ENCODE data around the gene PRDM12. TPM values are rescaled to one million over a fixed set of nuclear protein-coding genes. Genes with fewer than 3 reads are reported as not detected.

The PRDM12 gene
- total RNA-seq (not detected), polyA plus RNA-seq (ENCODE audit: insufficient read depth in 1 of 8, insufficient read length in 8 of 8, low replicate concordance in 1 of 8) (not detected)
- long read RNA-seq, donor 1, result 0 reads
- long read RNA-seq, donor 2, result 0 reads
- long read RNA-seq, donor 3, result 0 reads
- long read RNA-seq, donor 4, result 0 reads
- long read RNA-seq, donor 5, result 0 reads
- long read RNA-seq, donor 6, result 0 reads
- long read RNA-seq, donor 7, result 0 reads
- long read RNA-seq, donor 8, result 0 reads
- long read RNA-seq, donor 9, result 0 reads
- long read RNA-seq, donor 10, result 0 reads
- long read RNA-seq, donor 11, result 0 reads

- no peak for DNase-seq
- WGBS (ENCODE audit: insufficient coverage), result under 1% methylated on average over 60 of the region's 76 CpGs
- Histone ChIP-seq H3K9me3 (replicated peaks; ENCODE audit: control insufficient read depth, low read depth, low read length) (no peaks in the 10 kb centered on the region), H3K27me3 (ENCODE audit: control insufficient read depth, insufficient read depth, low read length) (peaks cover 94% of the 10 kb centered on the region), H3K36me3 (ENCODE audit: control insufficient read depth, insufficient read depth, low read length) (no peaks in the 10 kb centered on the region), H3K27ac (ENCODE audit: low read length) (no peak within 1 kb of the TSS), H3K4me3 (ENCODE audit: low read length) (no peak within 1 kb of the TSS), H3K4me1 (ENCODE audit: control insufficient read depth, insufficient read depth, low read length) (peaks cover 57% of the 10 kb centered on the region)
Observed at GRCh38 chr9:130664251-130665028, at the start of gene PRDM12. TSS of gene PRDM12 (plus strand) at chr9:130664594. CDS start at chr9:130664654, 60 bp downstream.

DNA sequence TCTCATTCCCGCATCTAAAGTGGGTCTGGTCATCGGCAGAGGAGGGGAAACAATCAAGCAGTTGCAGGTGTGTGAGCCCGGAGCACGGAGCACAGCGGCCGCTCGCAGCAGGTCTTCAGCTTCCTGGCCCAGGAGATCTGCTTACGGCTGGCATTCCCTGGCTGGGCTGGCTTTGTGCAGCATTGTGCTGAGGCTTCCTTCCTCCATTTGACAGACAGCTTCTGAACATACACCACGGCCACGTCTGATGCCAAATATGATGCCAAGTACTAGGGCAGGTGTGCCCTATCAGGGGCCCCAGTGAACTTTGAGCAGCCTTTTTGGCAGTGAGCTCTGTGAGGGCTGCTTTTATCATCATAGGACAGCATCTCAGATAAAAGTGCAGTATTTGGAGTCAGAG lies 47.9 kb upstream of the PRDM12 start:
- Histone ChIP-seq H3K4me3 (ENCODE audit: low read length) (no peak overlapping the region), H3K36me3 (ENCODE audit: control insufficient read depth, insufficient read depth, low read length) (peaks cover 84% of the 10 kb centered on the region), H3K27ac (ENCODE audit: low read length) (no peak overlapping the region), H3K9me3 (replicated peaks; ENCODE audit: control insufficient read depth, low read depth, low read length) (no peaks in the 10 kb centered on the region), H3K4me1 (ENCODE audit: control insufficient read depth, insufficient read depth, low read length) (peaks cover 11% of the 10 kb centered on the region), H3K27me3 (ENCODE audit: control insufficient read depth, insufficient read depth, low read length) (no peaks in the 10 kb centered on the region)
- 75% methylated on average over 10 of the region's 10 CpGs for WGBS (ENCODE audit: insufficient coverage)
- no peak for DNase-seq

DNA sequence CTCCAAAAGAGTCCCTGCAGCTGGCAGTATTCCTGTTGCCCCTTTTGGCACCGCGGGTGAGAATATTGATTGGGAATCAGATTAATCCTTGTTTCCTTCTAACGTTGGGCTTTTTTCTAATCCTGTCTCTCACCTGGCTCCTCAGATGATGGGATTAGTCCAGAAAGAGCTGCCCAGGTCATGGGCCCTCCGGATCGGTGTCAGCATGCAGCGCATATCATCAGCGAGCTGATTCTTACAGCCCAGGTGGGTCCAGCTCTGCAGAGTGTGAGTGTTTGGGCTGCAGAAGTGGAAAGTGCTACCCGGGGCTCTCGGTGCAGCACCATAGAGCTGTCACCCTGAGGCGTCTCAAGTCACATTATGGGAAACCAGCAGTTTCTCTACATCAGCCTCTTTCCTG lies 40.9 kb upstream of the PRDM12 start:
- no peak for DNase-seq
- no peak overlapping the region for H3K4me3 ChIP-seq (ENCODE audit: low read length)
- H3K27ac ChIP-seq (ENCODE audit: low read length), result no peak overlapping the region
- H3K36me3 ChIP-seq (ENCODE audit: control insufficient read depth, insufficient read depth, low read length), result peaks cover 87% of the 10 kb centered on the region
- 100% methylated on average over 7 of the region's 10 CpGs for WGBS (ENCODE audit: insufficient coverage)
- no peaks in the 10 kb centered on the region for H3K9me3 ChIP-seq (replicated peaks; ENCODE audit: control insufficient read depth, low read depth, low read length)
- H3K4me1 ChIP-seq (ENCODE audit: control insufficient read depth, insufficient read depth, low read length), result no peaks in the 10 kb centered on the region
- no peaks in the 10 kb centered on the region for H3K27me3 ChIP-seq (ENCODE audit: control insufficient read depth, insufficient read depth, low read length)

DNA sequence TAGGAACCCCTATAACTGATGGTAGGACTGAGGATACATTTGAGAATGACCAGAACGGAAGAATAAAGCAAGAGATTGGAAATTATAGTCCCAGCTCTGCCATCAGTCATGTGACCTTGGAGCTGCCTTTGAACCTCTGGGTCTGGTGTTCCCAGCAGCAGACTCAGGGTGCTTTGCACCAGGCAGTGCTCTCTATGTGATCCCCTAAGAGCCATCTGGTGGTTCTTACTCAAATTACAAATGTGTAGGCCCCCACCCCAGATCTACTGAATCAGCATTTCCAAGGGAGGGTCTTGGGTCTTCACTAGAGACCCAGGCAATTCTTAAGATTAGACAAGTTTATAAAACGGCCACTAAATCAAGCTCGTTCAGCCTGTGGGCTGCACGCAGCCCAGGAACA lies 40.2 kb upstream of the PRDM12 start:
- Histone ChIP-seq H3K27me3 (ENCODE audit: control insufficient read depth, insufficient read depth, low read length) (no peaks in the 10 kb centered on the region), H3K9me3 (replicated peaks; ENCODE audit: control insufficient read depth, low read depth, low read length) (no peaks in the 10 kb centered on the region), H3K4me1 (ENCODE audit: control insufficient read depth, insufficient read depth, low read length) (no peaks in the 10 kb centered on the region), H3K4me3 (ENCODE audit: low read length) (no peak overlapping the region), H3K27ac (ENCODE audit: low read length) (no peak overlapping the region), H3K36me3 (ENCODE audit: control insufficient read depth, insufficient read depth, low read length) (peaks cover 86% of the 10 kb centered on the region)
- WGBS (ENCODE audit: insufficient coverage), result 86% methylated on average over 1 of the region's 4 CpGs
- no peak for DNase-seq

DNA sequence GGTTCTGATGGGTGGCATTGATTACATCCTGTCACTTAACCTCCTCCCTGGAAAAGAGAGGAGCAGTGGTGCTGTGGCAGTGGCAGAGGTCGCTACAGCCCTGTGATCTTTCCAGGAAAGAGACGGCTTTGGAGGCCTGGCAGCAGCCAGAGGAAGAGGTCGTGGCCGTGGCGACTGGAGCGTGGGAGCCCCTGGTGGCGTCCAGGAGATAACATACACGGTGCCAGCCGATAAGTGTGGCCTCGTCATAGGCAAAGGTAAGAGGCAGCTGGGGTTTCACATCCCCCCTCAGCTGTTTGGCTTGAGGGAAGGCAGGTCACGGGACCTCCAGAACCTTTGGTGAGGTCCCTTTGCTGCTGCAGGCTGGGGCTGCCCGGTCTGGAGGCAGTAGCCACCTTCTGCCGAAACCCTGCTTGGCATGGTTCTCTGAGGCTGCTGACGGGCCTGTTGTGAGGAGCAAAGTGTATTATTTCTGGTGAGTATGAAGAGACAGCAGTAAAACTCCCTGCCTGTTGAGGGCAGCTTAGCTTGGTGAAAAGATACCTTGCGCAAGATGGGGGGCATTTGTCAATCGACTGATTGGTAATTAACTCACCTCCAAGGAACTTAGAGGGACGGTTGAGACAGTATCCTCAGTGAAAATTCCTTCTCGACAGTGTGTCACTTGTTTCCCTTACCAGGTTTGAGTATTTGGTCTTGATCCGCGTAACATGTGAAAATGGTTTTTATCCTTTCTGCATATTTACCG lies 38.0 kb upstream of the PRDM12 start:
- H3K27ac ChIP-seq (ENCODE audit: low read length), result no peak overlapping the region
- 75% methylated on average over 12 of the region's 21 CpGs for WGBS (ENCODE audit: insufficient coverage)
- H3K4me3 ChIP-seq (ENCODE audit: low read length), result no peak overlapping the region
- DNase-seq, result no peak
- no peaks in the 10 kb centered on the region for H3K4me1 ChIP-seq (ENCODE audit: control insufficient read depth, insufficient read depth, low read length)
- no peaks in the 10 kb centered on the region for H3K9me3 ChIP-seq (replicated peaks; ENCODE audit: control insufficient read depth, low read depth, low read length)
- peaks cover 87% of the 10 kb centered on the region for H3K36me3 ChIP-seq (ENCODE audit: control insufficient read depth, insufficient read depth, low read length)
- no peaks in the 10 kb centered on the region for H3K27me3 ChIP-seq (ENCODE audit: control insufficient read depth, insufficient read depth, low read length)

DNA sequence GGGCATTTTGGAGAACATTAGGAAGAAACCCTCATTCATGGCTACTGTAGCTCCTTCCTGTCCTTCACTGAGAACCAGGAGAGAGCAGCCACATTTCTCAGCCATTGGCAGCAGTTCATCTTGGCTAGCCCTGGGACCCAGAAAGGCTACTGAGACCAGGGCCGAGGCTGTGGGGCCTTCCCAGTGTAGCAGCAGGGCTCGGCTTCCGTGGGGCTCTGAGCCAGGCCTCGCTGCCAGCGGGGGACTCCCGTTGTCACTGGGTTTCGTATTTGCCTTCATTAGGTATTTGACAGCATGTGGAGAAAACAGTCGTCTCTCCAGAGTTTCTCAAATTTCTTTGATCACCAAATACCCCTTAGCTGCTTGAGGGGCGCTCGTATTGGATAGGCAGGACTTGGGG lies 37.3 kb upstream of the PRDM12 start:
- H3K4me3 ChIP-seq (ENCODE audit: low read length), result no peak overlapping the region
- H3K36me3 ChIP-seq (ENCODE audit: control insufficient read depth, insufficient read depth, low read length), result peaks cover 89% of the 10 kb centered on the region
- WGBS (ENCODE audit: insufficient coverage), result 72% methylated on average over 3 of the region's 10 CpGs
- H3K9me3 ChIP-seq (replicated peaks; ENCODE audit: control insufficient read depth, low read depth, low read length), result no peaks in the 10 kb centered on the region
- no peak for DNase-seq
- no peaks in the 10 kb centered on the region for H3K27me3 ChIP-seq (ENCODE audit: control insufficient read depth, insufficient read depth, low read length)
- H3K4me1 ChIP-seq (ENCODE audit: control insufficient read depth, insufficient read depth, low read length), result no peaks in the 10 kb centered on the region
- no peak overlapping the region for H3K27ac ChIP-seq (ENCODE audit: low read length)

DNA sequence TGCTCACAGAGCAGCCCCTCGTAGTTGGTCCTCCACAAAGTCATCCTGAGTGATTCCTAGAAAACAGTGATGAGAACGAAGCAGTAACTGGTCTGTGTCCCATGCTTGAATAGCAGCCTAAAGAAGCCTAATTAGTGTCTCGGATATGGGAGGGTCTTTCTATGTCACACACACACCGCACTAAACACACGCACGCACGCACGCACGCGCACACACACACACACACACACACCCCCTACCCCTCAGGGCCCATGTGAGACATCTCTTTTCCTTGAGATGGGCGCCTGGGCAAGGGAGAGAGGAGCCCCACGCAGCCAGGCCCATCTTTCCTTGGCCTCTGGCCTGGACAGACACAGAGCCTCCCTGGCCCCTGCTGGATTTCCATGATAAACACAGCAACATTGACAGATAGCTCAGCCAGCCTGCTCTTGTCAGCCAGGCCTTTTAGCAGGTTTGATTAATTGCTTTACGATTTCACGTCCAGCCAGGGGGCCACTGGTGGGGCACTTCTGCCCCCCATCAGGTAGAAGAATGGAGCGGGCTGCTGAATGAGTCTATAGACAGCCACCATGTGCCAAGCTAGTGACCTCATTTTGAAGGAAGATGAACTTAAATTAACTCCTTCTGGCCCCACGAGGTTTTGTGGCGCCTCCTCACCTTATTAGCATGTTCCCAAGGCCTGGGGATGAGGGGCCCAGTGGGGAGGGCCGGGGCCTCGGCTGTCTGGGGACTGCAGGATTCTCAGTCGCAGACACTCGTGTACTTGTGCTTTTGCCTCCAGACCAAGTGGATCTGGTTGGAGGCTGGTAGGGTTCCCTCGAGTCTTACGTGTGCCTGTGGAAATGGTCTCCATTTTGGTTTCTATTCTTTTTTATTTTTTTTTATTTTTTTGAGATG lies 36.2 kb upstream of the PRDM12 start:
- Histone ChIP-seq H3K27me3 (ENCODE audit: control insufficient read depth, insufficient read depth, low read length) (no peaks in the 10 kb centered on the region), H3K4me3 (ENCODE audit: low read length) (no peak overlapping the region), H3K36me3 (ENCODE audit: control insufficient read depth, insufficient read depth, low read length) (peaks cover 95% of the 10 kb centered on the region), H3K9me3 (replicated peaks; ENCODE audit: control insufficient read depth, low read depth, low read length) (no peaks in the 10 kb centered on the region), H3K4me1 (ENCODE audit: control insufficient read depth, insufficient read depth, low read length) (no peaks in the 10 kb centered on the region), H3K27ac (ENCODE audit: low read length) (no peak overlapping the region)
- no peak for DNase-seq
- 47% methylated on average over 8 of the region's 23 CpGs for WGBS (ENCODE audit: insufficient coverage)

DNA sequence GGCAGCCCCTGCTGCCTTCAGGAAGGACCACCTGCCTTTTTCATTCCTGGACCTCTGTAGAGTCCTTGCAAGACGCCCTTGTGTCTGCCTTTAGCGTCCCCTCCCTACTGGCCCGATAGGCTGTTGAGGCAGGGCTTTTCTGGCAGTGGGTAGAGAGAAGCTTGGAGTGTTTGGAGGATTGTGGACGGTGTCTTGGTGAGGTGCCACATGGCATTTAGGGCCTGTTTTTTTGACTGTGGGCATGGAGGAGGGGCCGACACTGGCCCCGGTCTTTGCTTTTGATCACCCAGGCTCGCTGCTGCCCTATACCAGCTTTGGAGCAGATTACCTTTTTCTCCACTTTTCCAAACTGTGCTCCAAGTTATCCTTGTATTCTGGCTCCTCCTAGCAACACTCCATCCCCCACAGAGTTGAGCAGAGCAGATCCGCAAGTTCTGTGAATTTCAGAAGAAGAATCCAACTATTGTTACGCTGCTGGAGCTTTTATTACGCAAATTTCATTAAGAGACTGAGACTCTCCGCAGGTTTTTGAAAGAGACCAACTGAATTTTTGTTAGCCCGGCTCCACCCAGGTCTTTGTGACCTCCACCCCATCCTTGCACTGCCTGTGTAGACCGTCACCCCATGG lies 34.8 kb upstream of the PRDM12 start:
- Histone ChIP-seq H3K4me1 (ENCODE audit: control insufficient read depth, insufficient read depth, low read length) (no peaks in the 10 kb centered on the region), H3K27me3 (ENCODE audit: control insufficient read depth, insufficient read depth, low read length) (no peaks in the 10 kb centered on the region), H3K36me3 (ENCODE audit: control insufficient read depth, insufficient read depth, low read length) (peaks cover 95% of the 10 kb centered on the region), H3K9me3 (replicated peaks; ENCODE audit: control insufficient read depth, low read depth, low read length) (no peaks in the 10 kb centered on the region), H3K27ac (ENCODE audit: low read length) (no peak overlapping the region), H3K4me3 (ENCODE audit: low read length) (no peak overlapping the region)
- DNase-seq, result peak; percentile 17
- 77% methylated on average over 7 of the region's 13 CpGs for WGBS (ENCODE audit: insufficient coverage)

GRCh38 chr9:130630071-130630450 lies 34.3 kb upstream of the PRDM12 start:
- Histone ChIP-seq H3K27me3 (ENCODE audit: control insufficient read depth, insufficient read depth, low read length) (no peaks in the 10 kb centered on the region), H3K4me1 (ENCODE audit: control insufficient read depth, insufficient read depth, low read length) (no peaks in the 10 kb centered on the region), H3K4me3 (ENCODE audit: low read length) (no peak overlapping the region), H3K36me3 (ENCODE audit: control insufficient read depth, insufficient read depth, low read length) (peaks cover 95% of the 10 kb centered on the region), H3K9me3 (replicated peaks; ENCODE audit: control insufficient read depth, low read depth, low read length) (no peaks in the 10 kb centered on the region), H3K27ac (ENCODE audit: low read length) (no peak overlapping the region)
- 85% methylated on average over 4 of the region's 4 CpGs for WGBS (ENCODE audit: insufficient coverage)
- no peak for DNase-seq

Data from muscle of leg (tissue), 16 donors.